GM18907 (cell line): Measurements from ENCODE around the gene SULT2B1.
A peak's percentile ranks its signal among the peaks of the same experiment; 100 is the strongest.
"Not testable (repeated sequence)": the region's sequence is repeated elsewhere in the genome, so short reads cannot be mapped to it uniquely, and the experiment has no call there.

Experiments used
- ATAC-seq: cut with Tn5 transposase; IDR thresholded peaks from one replicate; pipeline ENCODE4 v1.9.1; 2021; ENCODE audit warnings: mild to moderate bottlenecking, moderate library complexity; ENCODE audit not compliant: unreplicated experiment

The SULT2B1 gene

GRCh38 chr19:48618278-48618915, 66.4 kb downstream of the SULT2B1 start:
- ATAC-seq = no peak

DNA sequence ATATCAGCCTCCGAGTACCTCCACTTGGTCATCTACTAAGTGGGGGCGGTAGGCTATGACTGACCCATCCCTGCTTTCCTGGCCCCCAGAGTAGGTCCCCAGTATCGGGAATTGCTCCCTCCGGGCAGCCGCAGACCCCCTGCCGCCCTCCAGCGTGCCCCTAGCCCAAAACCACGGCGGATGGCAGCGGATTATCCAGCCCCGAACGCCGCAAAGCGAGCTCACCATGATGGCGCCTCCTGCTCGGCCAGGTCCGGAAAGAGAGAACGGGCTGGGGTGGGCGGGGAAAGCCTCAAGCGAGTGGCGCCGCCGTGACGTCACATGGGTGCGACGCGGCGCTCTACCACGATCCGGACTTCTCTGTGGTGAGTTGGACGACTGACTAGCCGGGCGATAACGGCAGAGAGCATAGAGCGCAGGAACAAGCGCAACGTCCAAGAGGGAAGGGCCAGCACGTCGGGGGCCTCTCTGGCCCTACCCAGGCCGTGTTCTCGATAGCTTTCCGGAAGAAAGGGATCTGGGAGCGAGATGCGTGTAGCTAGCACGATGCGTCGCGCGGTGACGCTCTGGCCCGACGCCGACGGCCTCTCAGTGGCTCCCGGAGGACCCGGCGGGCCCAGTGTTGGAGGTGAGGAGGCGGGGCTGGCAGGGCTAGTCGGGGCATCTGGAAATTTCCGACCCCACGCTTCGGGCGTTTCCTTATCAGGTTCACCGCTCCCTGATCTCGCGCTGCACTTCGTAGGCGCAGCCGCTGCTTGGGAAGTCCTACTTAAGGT, 67.1 kb downstream of the SULT2B1 start, which contains the start of the genes RPL18 and SPHK2:
Gene RPL18 (minus strand): TSS at position 263 of the 776 bp plus-strand sequence. CDS start 35 bp downstream, at position 228.
Gene SPHK2 (plus strand): TSS at position 591 of the 776 bp plus-strand sequence. CDS start 1,009 bp downstream, outside the sequence.
- ATAC-seq = peak; percentile 83

- ATAC-seq = no peak
Measured at GRCh38 chr19:48619692-48620585, 68.0 kb downstream of the SULT2B1 start.

DNA sequence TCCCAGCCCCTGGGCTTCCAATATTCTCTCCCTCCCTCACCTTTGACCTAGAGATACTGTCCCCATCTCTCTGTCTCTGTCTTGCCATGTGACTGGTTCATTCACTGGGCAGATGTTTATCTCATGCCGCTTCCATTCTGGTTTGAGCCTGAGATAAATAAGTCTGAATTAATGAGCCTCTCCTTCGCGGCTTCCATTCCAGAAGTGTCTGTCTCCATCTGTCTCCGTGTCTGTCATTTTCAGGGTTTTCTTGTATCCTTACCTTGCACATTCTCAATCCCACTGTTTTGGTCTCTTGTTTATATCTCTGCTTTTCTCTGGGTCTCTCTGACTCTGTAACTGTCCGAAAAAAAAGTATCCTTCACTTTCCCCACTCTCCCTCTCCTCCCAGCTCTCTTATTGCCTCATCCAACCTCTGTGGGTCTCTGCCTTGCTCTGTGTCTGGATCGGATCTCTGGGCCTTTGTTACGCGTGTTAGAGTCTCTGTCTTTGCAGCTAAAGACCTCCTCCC, 71.6 kb downstream of the SULT2B1 start:
- ATAC-seq = no peak

DNA sequence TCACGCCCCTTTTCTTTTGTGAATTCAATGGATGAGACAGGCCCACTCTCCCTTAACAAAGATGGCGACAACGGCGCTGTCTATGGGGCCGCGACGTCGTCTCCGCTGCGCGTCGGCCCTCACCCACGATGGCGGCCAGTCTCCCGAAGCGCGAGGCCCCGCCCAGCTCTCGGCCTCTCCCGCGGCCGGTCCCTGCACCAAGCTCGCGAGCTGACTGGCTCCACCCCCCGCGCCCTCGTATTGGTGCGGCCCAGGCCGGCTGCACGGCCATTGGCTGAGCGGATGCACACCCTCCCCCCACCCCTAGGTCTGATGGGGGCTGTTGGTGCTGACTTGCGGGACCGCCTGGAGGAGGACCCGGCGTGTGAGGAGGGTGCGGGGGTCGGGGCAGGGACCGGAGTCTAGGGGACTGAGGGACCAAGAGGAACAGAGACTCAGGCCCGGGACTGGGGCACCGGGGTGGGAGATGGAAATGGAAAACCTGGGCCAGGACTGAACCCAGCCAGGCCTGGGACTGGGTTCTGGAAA, 72.2 kb downstream of the SULT2B1 start:
- peak; percentile 69 for ATAC-seq

DNA sequence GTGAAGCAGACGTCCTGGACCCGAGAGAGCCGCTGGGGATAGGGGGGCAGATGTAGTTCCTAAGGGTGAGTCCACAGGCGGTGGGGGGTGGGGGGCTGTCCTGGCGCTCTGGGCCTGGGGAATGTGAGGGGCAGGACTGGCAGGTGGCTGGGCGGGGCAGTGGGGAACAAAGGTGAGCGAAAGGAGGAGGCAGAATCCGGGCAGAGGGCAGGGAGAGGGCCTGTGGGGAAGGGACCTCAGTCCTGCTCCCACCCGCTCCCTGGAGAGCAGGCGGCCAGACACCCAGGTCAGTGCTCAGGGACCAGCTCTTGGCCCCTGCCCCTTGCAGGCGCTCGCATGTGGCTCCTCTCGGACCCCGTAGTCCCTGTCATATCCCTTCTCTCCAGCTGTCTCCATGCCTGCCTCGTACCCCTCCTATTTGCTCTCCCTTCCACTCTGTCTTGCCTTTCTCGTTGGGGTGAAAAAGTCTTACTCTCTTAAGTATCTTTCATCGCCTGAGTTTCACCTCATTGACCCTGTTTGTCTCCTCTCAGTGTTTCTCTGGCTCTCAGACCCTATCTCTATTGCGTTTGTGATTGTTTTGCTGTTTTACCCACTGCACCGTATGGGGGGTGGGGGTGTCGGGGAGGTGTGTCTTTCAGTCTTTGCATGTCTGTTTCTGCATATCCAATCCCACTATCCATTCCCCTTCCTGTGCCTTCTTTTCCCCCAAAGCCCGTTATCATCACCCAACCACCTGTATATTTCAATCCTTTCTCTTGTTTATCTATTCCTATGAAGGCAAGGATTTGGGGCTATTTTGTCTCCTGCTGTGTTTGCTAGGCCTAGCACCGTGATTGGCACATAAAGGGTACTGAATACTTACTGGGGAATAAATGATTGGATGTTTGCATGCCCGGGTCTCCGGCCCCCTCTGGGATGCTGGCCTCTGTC, 73.1 kb downstream of the SULT2B1 start:
- no peak for ATAC-seq

GRCh38 chr19:48625891-48626327, 73.9 kb downstream of the SULT2B1 start:
- no peak for ATAC-seq

- ATAC-seq = no peak
Measured at GRCh38 chr19:48627201-48627864, 75.4 kb downstream of the SULT2B1 start.

DNA sequence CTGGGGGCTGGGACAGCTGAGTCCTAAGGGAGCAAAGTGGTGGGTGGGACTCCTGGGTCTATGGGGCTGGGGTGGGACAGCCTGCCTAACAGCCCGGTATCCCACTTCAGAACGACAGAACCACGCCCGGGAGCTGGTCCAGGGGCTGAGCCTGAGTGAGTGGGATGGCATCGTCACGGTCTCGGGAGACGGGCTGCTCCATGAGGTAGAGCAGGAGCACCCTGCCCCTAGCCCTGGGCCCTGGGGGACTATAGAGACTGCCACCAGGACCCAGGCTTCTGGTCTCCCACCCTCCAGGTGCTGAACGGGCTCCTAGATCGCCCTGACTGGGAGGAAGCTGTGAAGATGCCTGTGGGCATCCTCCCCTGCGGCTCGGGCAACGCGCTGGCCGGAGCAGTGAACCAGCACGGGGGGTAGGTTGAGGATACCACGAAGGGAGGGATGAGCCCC, 75.9 kb downstream of the SULT2B1 start:
- ATAC-seq = no peak

GRCh38 chr19:48628486-48629296, 76.7 kb downstream of the SULT2B1 start:
- no peak for ATAC-seq

DNA sequence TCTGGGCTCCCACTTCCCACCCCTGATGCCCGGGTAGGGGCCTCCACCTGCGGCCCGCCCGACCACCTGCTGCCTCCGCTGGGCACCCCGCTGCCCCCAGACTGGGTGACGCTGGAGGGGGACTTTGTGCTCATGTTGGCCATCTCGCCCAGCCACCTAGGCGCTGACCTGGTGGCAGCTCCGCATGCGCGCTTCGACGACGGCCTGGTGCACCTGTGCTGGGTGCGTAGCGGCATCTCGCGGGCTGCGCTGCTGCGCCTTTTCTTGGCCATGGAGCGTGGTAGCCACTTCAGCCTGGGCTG, 77.3 kb downstream of the SULT2B1 start:
- no peak for ATAC-seq

- ATAC-seq = no peak
Measured at GRCh38 chr19:48629599-48630295, 77.8 kb downstream of the SULT2B1 start.

GRCh38 chr19:48630296-48631063, 78.5 kb downstream of the SULT2B1 start:
- ATAC-seq = no peak

GRCh38 chr19:48631225-48631624, 79.3 kb downstream of the SULT2B1 start:
- no peak for ATAC-seq

GRCh38 chr19:48632286-48632685, 80.3 kb downstream of the SULT2B1 start:
- not testable (repeated sequence) for ATAC-seq

- no peak for ATAC-seq
Measured at GRCh38 chr19:48632692-48633147, 80.7 kb downstream of the SULT2B1 start.
